22Rv1 (cell line): ENCODE measurements around the gene CDHR4.
A peak's percentile ranks its signal among the peaks of the same experiment; 100 is the strongest.

ENCODE experiments used
- H3K27ac ChIP-seq: fragments of 450-650 bp; 2 replicates; pipeline ENCODE4 v1.5.1; 2017
- CTCF ChIP-seq: fragments of 450-650 bp; IDR thresholded peaks from 2 replicates; pipeline ENCODE4 v1.5.1; 2017; ENCODE audit warnings: mild to moderate bottlenecking
- ZFX ChIP-seq: fragments of 450-650 bp; IDR thresholded peaks from 2 replicates; pipeline ENCODE4 v1.6.1; 2017; ENCODE audit warnings: antibody characterized with exemption, borderline replicate concordance

The CDHR4 gene

GRCh38 chr3:49799761-49800160, at the start of gene CDHR4:
Gene CDHR4, minus strand, starts transcription at chr3:49799873. Its CDS starts 61 bp downstream, at chr3:49799812.
- TF ChIP-seq CTCF, result no peak
- no peak for TF ChIP-seq ZFX
- H3K27ac ChIP-seq, result no peak within 1 kb of the TSS

GRCh38 chr3:49845694-49846093, 46.0 kb upstream of the CDHR4 start:
- TF ChIP-seq CTCF, result no peak
- no peak for TF ChIP-seq ZFX
- no peak overlapping the region for H3K27ac ChIP-seq

- TF ChIP-seq CTCF (no peak), ZFX (no peak)
Observed at GRCh38 chr3:49844464-49845183, 45.0 kb upstream of the CDHR4 start.

GRCh38 chr3:49842843-49843517, 43.3 kb upstream of the CDHR4 start:
- TF ChIP-seq CTCF (no peak), ZFX (no peak)
- no peak overlapping the region for H3K27ac ChIP-seq

More at GRCh38 chr3:49844464-49845183, 45.0 kb upstream of the CDHR4 start:
- no peak overlapping the region for H3K27ac ChIP-seq

- TF ChIP-seq ZFX (no peak), CTCF (no peak)
- H3K27ac ChIP-seq, result no peak overlapping the region
Observed at GRCh38 chr3:49841806-49842205, 42.1 kb upstream of the CDHR4 start.

- TF ChIP-seq CTCF (peak; percentile 34), ZFX (no peak)
- no peak overlapping the region for H3K27ac ChIP-seq
Observed at GRCh38 chr3:49841126-49841696, 41.5 kb upstream of the CDHR4 start.

GRCh38 chr3:49840388-49840787, 40.7 kb upstream of the CDHR4 start:
- no peak overlapping the region for H3K27ac ChIP-seq

More at GRCh38 chr3:49840388-49840787, 40.7 kb upstream of the CDHR4 start:
- TF ChIP-seq ZFX (no peak), CTCF (no peak)
